CD4-positive, alpha-beta T cell treated with Interleukin-17A for 1 hour (primary cell): ENCODE results near the gene TADA1.

Experiments used
- DNase-seq: peaks from one replicate; pipeline ENCODE4 v3.0.0-alpha.2; 2020

The TADA1 gene

GRCh38 chr1:166875734-166876539 is at the start of gene TADA1:
TADA1 (minus strand) TSS chr1:166876264; CDS start chr1:166876233, 31 bp downstream.
- DNase-seq = peak; percentile 97

GRCh38 chr1:166924823-166925541 is 48.9 kb upstream of the TADA1 start:
- DNase-seq = no peak

- no peak for DNase-seq
Observed at GRCh38 chr1:166920561-166921475, 44.8 kb upstream of the TADA1 start.

GRCh38 chr1:166918956-166919316 is 42.9 kb upstream of the TADA1 start:
- DNase-seq = no peak

- DNase-seq = no peak
Observed at GRCh38 chr1:166918088-166918955, 42.3 kb upstream of the TADA1 start.

- DNase-seq = no peak
Observed at GRCh38 chr1:166915941-166916340, 39.9 kb upstream of the TADA1 start.

- no peak for DNase-seq
Observed at GRCh38 chr1:166915042-166915441, 39.0 kb upstream of the TADA1 start.

GRCh38 chr1:166914111-166914510 is 38.0 kb upstream of the TADA1 start:
- no peak for DNase-seq

- no peak for DNase-seq
Observed at GRCh38 chr1:166911624-166912023, 35.6 kb upstream of the TADA1 start.

GRCh38 chr1:166910396-166910994 is 34.4 kb upstream of the TADA1 start:
- peak; percentile 87 for DNase-seq

- DNase-seq = no peak
Observed at GRCh38 chr1:166908942-166909341, 32.9 kb upstream of the TADA1 start.

- DNase-seq = no peak
Observed at GRCh38 chr1:166907763-166908162, 31.7 kb upstream of the TADA1 start.

GRCh38 chr1:166907051-166907450 is 31.0 kb upstream of the TADA1 start:
- no peak for DNase-seq

GRCh38 chr1:166906647-166907046 is 30.6 kb upstream of the TADA1 start:
- DNase-seq = no peak

- DNase-seq = no peak
Observed at GRCh38 chr1:166905900-166906299, 29.8 kb upstream of the TADA1 start.

GRCh38 chr1:166905136-166905535 is 29.1 kb upstream of the TADA1 start:
- DNase-seq = no peak

- no peak for DNase-seq
Observed at GRCh38 chr1:166903232-166903631, 27.2 kb upstream of the TADA1 start.

- peak; percentile 22 for DNase-seq
Observed at GRCh38 chr1:166902279-166902678, 26.2 kb upstream of the TADA1 start.

GRCh38 chr1:166900987-166901386 is 24.9 kb upstream of the TADA1 start:
- no peak for DNase-seq

GRCh38 chr1:166899769-166900168 is 23.7 kb upstream of the TADA1 start:
- no peak for DNase-seq

GRCh38 chr1:166895766-166896165 is 19.7 kb upstream of the TADA1 start:
- DNase-seq = no peak

- DNase-seq = no peak
Observed at GRCh38 chr1:166889776-166890175, 13.7 kb upstream of the TADA1 start.
